Omental fat pad (tissue), 4 donors: Measurements from ENCODE around the gene MAGI1. TPM values are rescaled to one million over a fixed set of nuclear protein-coding genes. Genes with fewer than 3 reads are reported as not detected.
"Not testable (repeated sequence)": the region's sequence is repeated elsewhere in the genome, so short reads cannot be mapped to it uniquely, and the experiment has no call there.

ENCODE experiments used
- ATAC-seq: fragments of 150-250 bp; one replicate; pipeline ENCODE4 v1.9.1; 2016; ENCODE audit warnings: mild to moderate bottlenecking, moderate library complexity; ENCODE audit not compliant: low FRiP score
- DNase-seq: peaks from one replicate; pipeline ENCODE4 v3.0.0-alpha.2; 2019; ENCODE audit warnings: low spot score
- total RNA-seq, 4 donors: library from RNA; depleted of rRNA; stranded (reverse); fragments of >200 nt; gene quantifications; one replicate each; pipeline ENCODE4 v1.1.0, GENCODE V29; 2016
- TF ChIP-seq, protein P1 (sequence below), 3 donors: fragments of 450-650 bp; IDR thresholded peaks; one replicate each; pipeline ENCODE4 v1.5.1; 2016 to 2017; ENCODE audit warnings: antibody characterized with exemption in 3 of 3, mild to moderate bottlenecking in 3 of 3, moderate library complexity in 2 of 3

MAGI1 gene
- total RNA-seq, 4 donors from 2014 or later = 22.9 to 38.8 (median 34.3) TPM

DNA sequence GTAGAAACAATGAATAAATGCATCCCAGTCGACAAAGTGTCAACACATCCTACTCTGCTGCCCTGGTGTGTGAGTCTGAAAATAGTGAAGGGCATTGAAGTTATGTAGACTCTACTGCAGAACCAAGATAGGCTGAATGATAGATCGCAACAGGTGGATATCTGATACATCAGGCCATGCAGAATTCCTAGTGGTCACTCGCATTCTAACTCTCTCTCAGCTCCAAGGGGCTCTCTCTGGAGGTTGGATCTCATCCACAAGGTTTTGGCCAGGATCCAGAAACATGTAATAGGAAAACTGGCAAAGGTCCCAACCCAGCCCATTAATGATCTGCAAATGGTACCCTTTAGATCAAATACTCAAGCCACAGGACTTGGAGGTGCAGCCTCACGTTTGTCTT lies 514.1 kb downstream of the MAGI1 start:
- TF ChIP-seq, protein P1, sequence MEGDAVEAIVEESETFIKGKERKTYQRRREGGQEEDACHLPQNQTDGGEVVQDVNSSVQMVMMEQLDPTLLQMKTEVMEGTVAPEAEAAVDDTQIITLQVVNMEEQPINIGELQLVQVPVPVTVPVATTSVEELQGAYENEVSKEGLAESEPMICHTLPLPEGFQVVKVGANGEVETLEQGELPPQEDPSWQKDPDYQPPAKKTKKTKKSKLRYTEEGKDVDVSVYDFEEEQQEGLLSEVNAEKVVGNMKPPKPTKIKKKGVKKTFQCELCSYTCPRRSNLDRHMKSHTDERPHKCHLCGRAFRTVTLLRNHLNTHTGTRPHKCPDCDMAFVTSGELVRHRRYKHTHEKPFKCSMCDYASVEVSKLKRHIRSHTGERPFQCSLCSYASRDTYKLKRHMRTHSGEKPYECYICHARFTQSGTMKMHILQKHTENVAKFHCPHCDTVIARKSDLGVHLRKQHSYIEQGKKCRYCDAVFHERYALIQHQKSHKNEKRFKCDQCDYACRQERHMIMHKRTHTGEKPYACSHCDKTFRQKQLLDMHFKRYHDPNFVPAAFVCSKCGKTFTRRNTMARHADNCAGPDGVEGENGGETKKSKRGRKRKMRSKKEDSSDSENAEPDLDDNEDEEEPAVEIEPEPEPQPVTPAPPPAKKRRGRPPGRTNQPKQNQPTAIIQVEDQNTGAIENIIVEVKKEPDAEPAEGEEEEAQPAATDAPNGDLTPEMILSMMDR (IDR thresholded peaks at IDR 0.05) = no peak
- ATAC-seq = no peak
- DNase-seq = no peak

DNA sequence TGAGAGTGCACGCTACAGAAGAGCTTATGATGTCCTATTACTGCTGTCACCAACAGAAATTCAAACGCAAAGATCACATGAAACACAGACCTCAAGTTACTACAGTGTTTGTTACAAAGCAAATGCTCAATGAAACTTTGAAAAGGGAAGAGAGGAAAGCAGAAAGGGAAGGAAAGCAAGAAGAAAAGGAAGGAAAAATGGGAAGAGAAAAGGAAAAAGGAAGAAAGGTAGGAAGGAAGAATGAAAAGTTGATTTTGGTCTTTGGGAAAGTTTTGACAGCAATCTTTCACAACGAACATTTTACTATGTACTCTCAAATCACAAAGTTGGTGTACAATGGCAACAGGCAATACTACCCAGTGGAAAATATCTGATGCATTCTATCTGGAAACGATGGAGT lies 514.8 kb downstream of the MAGI1 start:
- ATAC-seq = no peak
- DNase-seq = no peak
- TF ChIP-seq, protein P1 (IDR thresholded peaks at IDR 0.05) = no peak

DNA sequence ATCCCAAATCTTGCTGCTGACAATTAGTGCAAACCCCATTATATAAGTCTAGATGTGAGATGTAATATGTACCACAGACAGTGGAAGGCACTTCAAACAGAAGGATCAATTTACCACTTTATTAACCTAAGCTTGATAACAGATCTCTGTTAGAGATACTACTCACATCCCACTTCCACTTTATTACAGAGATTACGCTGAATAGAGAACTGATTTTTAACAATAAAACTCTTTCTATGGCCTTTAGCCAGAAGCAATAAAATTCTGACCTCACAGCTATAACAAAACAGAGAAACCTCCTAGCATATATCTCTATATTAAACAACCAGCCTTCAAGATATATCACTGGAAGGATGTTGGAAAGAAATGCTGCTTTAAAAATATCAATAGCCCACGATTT lies 517.7 kb downstream of the MAGI1 start:
- DNase-seq = no peak
- TF ChIP-seq, protein P1 (IDR thresholded peaks at IDR 0.05) = no peak
- no peak for ATAC-seq

DNA sequence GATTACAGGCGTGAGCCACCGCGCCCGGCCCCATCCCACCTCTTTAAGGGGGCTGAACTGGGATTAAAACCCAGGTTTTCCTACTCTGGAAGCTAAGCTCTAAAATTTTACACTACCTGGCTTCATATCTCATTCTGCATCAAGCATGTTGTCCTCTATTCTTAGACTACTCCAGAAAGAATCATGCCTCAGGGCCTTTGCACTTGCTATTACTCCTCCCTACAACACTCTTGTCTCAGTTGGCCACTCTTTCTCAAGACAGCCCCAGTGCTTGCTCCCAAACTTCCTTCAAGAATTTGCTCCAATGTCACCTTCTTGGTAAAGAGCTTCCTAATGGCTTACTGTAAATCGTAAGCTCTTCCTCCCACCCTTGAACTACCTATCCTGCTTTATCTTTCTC lies 521.7 kb downstream of the MAGI1 start:
- no peak for DNase-seq
- TF ChIP-seq, protein P1 (IDR thresholded peaks at IDR 0.05) = no peak
- no peak for ATAC-seq

DNA sequence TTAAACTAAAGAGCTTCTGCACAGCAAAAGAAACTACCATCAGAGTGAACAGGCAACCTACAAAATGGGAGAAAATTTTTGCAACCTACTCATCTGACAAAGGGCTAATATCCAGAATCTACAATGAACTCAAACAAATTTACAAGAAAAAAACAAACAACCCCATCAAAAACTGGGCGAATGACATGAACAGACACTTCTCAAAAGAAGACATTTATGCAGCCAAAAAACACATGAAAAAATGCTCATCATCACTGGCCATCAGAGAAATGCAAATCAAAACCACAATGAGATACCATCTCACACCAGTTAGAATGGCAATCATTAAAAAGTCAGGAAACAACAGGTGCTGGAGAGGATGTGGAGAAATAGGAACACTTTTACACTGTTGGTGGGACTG lies 524.4 kb downstream of the MAGI1 start:
- ATAC-seq = not testable (repeated sequence)

DNA sequence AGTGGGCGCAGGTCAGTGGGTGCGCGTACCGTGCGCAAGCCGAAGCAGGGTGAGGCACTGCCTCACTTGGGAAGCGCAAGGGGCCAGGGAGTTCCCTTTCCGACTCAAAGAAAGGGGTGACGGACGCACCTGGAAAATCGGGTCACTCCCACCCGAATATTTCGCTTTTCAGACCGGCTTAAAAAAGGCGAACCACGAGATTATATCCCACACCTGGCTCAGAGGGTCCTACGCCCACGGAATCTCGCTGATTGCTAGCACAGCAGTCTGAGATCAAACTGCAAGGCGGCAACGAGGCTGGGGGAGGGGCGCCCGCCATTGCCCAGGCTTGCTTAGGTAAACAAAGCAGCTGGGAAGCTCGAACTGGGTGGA lies 529.3 kb downstream of the MAGI1 start:
- ATAC-seq = not testable (repeated sequence)

More for the DNA sequence above, 524.4 kb downstream of the MAGI1 start:
- not testable (repeated sequence) for DNase-seq

DNA sequence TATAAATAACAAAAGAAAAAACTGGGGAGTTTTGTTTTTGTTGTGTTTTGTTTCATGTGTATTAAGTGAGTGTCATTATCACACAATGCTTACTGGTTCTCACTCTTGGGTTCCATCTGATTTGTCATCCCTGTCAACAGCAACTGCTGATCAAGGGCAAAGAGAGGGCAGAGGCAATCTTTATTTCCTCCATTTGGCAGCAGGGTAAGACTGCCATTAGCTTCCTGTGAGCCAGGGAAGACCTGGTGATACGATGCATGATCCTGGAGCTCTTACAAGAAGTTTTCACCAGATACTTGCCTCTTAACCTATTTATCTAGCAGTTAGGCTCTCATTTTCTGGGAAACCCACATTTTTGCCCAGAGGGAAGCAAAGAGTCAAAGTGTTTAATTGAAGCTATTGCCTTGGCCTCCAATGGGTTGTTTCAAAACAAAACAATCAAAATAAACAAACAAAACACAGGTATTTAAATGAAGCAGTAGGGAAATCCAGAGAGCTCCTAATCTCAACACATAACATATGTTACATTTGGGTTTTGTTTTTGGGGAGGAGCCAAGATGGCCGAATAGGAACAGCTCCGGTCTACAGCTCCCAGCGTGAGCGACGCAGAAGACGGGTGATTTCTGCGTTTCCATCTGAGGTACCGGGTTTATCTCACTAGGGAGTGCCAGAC lies 529.8 kb downstream of the MAGI1 start:
- DNase-seq (no peak), ATAC-seq (no peak)
- TF ChIP-seq, protein P1 (IDR thresholded peaks at IDR 0.05) = no peak

More for the DNA sequence above, 529.3 kb downstream of the MAGI1 start:
- not testable (repeated sequence) for DNase-seq

DNA sequence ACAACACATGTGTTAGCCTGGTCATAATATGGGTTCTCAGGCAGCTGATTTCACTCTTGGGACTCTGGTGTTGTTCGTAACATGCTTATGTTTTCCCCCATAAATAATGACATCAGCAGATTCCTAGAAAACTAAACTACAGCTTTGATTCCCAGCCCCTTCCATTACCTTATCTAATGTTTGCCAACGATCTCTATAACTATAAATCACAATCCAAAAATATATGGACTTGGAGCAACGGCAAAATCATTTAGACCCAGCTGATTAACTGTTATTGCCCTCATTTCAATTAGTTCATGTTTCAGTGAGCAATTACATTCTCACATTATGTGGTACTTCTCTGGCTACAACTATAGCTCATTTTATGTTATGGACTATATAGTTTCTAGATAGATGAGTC lies 531.3 kb downstream of the MAGI1 start:
- TF ChIP-seq, protein P1 (IDR thresholded peaks at IDR 0.05) = no peak
- DNase-seq (no peak), ATAC-seq (no peak)
